ENCODE results near the gene ZBTB7C. TPM values are rescaled to one million over a fixed set of nuclear protein-coding genes. Genes with fewer than 3 reads are reported as not detected.

Gene ZBTB7C
- total and polyA plus RNA-seq, 8 donors, result 3.0 to 47.8 (median 19.3) TPM

- WGBS, 5 donors, result 79 to 87% (median 86%) methylated on average over 9 of the region's 9 CpGs
- Histone ChIP-seq H3K36me3 (no peaks in the 10 kb centered on the region), H3K9me3 (no peaks in the 10 kb centered on the region), H3K27ac (no peak overlapping the region), H3K4me1 (peaks cover 0 to 15% (median 6%) of the 10 kb centered on the region in 4 donors), H3K27me3 (peaks cover 0 to 3% (median 0%) of the 10 kb centered on the region in 3 donors), H3K4me3 (no peak overlapping the region)
- no peak for DNase-seq
- intact Hi-C loops (cut with DNase I; ENCODE audit: low total_unique reads), result no loop called here
- TF ChIP-seq EP300 (IDR thresholded peaks at IDR 0.05) (no peak), POLR2AphosphoS5 (IDR thresholded peaks at IDR 0.05) (no peak), CTCF (IDR thresholded peaks at IDR 0.05) (no peak), POLR2A (IDR thresholded peaks at IDR 0.05) (no peak)
Measured at GRCh38 chr18:48193521-48194492, 215.4 kb downstream of the ZBTB7C start.

DNA sequence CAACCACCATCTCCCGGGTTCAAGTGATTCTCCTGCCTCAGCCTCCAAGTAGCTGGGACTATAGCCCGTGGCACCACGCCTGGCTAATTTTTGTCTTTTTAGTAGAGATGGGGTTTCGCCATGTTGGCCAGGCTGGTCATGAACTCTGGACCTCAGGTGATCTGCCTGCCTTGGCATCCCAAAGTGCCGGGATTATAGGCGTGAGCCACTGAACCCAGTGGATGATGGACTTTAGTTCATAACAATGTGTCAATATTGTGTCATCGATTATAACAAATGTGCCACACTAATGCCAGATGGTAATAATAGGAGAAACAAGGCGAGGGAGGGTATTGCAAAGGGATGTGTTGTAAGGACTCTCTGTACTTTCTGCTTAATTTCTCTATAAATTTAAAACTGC, 216.6 kb downstream of the ZBTB7C start:
- no peaks in the 10 kb centered on the region for H3K27me3 ChIP-seq
- WGBS, 5 donors, result 90 to 95% (median 94%) methylated on average over 8 of the region's 8 CpGs
- H3K36me3 ChIP-seq, result no peaks in the 10 kb centered on the region
- no peak overlapping the region for H3K27ac ChIP-seq
- no peak for DNase-seq
- H3K4me1 ChIP-seq, result peaks cover 0 to 15% (median 6%) of the 10 kb centered on the region in 4 donors
- TF ChIP-seq CTCF (IDR thresholded peaks at IDR 0.05), result no peak
- TF ChIP-seq POLR2A (IDR thresholded peaks at IDR 0.05), result no peak
- no peak for TF ChIP-seq POLR2AphosphoS5 (IDR thresholded peaks at IDR 0.05)
- TF ChIP-seq EP300 (IDR thresholded peaks at IDR 0.05), result no peak
- intact Hi-C loops (cut with DNase I; ENCODE audit: low total_unique reads), result no loop called here
- no peak overlapping the region for H3K4me3 ChIP-seq
- H3K9me3 ChIP-seq, result no peaks in the 10 kb centered on the region

GRCh38 chr18:48191494-48191893, 217.7 kb downstream of the ZBTB7C start:
- no peaks in the 10 kb centered on the region for H3K9me3 ChIP-seq
- peaks cover 0 to 17% (median 6%) of the 10 kb centered on the region in 4 donors for H3K4me1 ChIP-seq
- no peak for TF ChIP-seq EP300 (IDR thresholded peaks at IDR 0.05)
- TF ChIP-seq POLR2AphosphoS5 (IDR thresholded peaks at IDR 0.05), result no peak
- no peak for TF ChIP-seq CTCF (IDR thresholded peaks at IDR 0.05)
- TF ChIP-seq POLR2A (IDR thresholded peaks at IDR 0.05), result no peak
- intact Hi-C loops (cut with DNase I; ENCODE audit: low total_unique reads), result no loop called here
- H3K36me3 ChIP-seq, result no peaks in the 10 kb centered on the region
- 72 to 100% (median 78%) methylated on average over 2 to 3 of the region's 3 CpGs for WGBS, 5 donors
- no peaks in the 10 kb centered on the region for H3K27me3 ChIP-seq
- H3K27ac ChIP-seq, result no peak overlapping the region
- no peak overlapping the region for H3K4me3 ChIP-seq
- DNase-seq, result no peak

DNA sequence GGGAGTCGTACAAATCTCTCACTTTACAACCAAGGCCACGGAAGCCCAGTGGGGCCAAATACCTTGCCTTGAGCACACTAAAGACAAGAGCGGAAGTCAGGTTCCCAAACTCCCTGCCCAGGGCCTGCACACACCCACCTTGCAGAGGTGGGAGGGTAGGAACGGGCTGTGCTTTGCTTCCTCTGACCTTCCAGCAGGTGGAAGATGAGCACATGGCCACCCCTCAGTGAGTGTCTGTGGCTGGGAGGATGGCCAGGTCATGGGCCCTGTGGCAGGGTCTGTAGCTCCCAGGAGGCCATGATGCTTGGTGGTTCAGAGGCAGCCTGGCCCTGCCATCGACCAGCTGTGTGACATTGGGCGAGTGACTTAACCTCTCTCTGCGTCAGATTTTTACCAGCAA, 218.2 kb downstream of the ZBTB7C start:
- intact Hi-C loops (cut with DNase I; ENCODE audit: low total_unique reads), result no loop called here
- TF ChIP-seq POLR2AphosphoS5 (IDR thresholded peaks at IDR 0.05) (no peak), POLR2A (IDR thresholded peaks at IDR 0.05) (no peak), EP300 (IDR thresholded peaks at IDR 0.05) (no peak), CTCF (IDR thresholded peaks at IDR 0.05) (no peak)
- no peak overlapping the region for H3K4me3 ChIP-seq
- no peaks in the 10 kb centered on the region for H3K9me3 ChIP-seq
- no peaks in the 10 kb centered on the region for H3K27me3 ChIP-seq
- no peaks in the 10 kb centered on the region for H3K36me3 ChIP-seq
- no peak overlapping the region for H3K27ac ChIP-seq
- no peak for DNase-seq
- peaks cover 0 to 22% (median 6%) of the 10 kb centered on the region in 4 donors for H3K4me1 ChIP-seq
- 83 to 95% (median 92%) methylated on average over 7 of the region's 7 CpGs for WGBS, 5 donors
